ENCODE data around the gene SERINC4. TPM values are rescaled to one million over a fixed set of nuclear protein-coding genes. Genes with fewer than 3 reads are reported as not detected.
A peak's percentile ranks its signal among the peaks of the same experiment; 100 is the strongest.
"Not testable (repeated sequence)": the region's sequence is repeated elsewhere in the genome, so short reads cannot be mapped to it uniquely, and the experiment has no call there.

SERINC4 gene
- total and polyA plus RNA-seq, 9 of the 15 experiments (the other 6 are each of a cell fraction or from before 2014, with no cell fraction given): 0.14 to 0.86 (median 0.18) TPM; not detected in 2

- TF ChIP-seq ARID4B (CRISPR knock-in tag; IDR thresholded peaks at IDR 0.05) (peak; percentile 75), KAT7 (CRISPR knock-in tag; IDR thresholded peaks at IDR 0.05; ENCODE audit: borderline replicate concordance) (peak; percentile 29; the same call in 1 of the 2 replicates), FOXP4 (CRISPR knock-in tag; IDR thresholded peaks at IDR 0.05; ENCODE audit: borderline replicate concordance) (peak; percentile 40; the same call in 1 of the 2 replicates), SMAD4 (CRISPR knock-in tag; conservative IDR thresholded peaks at IDR 0.05) (peak; percentile 72; the same call in 1 of the 2 replicates), ETV6 (CRISPR knock-in tag; IDR thresholded peaks at IDR 0.05; ENCODE audit: borderline replicate concordance) (peak; percentile 59; the same call in 1 of the 2 replicates), NRF1 (conservative IDR thresholded peaks at IDR 0.05 in 1 of 2, IDR thresholded peaks at IDR 0.05 in 1 of 2) (peak; percentile 62 to 67), HNRNPLL (IDR thresholded peaks at IDR 0.05; ENCODE audit: low read depth, low read length, poor library complexity, severe bottlenecking) (peak; percentile 49), NFRKB (IDR thresholded peaks at IDR 0.05; ENCODE audit: low read depth) (peak; percentile 51; the same call in 1 of the 2 replicates), ZNF263 (CRISPR knock-in tag; IDR thresholded peaks at IDR 0.05; ENCODE audit: borderline replicate concordance) (peak; percentile 63; the same call in 1 of the 2 replicates), MAX (CRISPR knock-in tag; IDR thresholded peaks at IDR 0.05) (peak; percentile 90), ZFX (CRISPR knock-in tag; IDR thresholded peaks at IDR 0.05) (peak; percentile 94), ZBTB17 (CRISPR knock-in tag; IDR thresholded peaks at IDR 0.05) (peak; percentile 89; the same call in 1 of the 2 replicates), EP400 (IDR thresholded peaks at IDR 0.05) (peak; percentile 91), CGGBP1 (CRISPR knock-in tag; IDR thresholded peaks at IDR 0.05) (0 out of 2 replicates have a peak, but pooled peaks have one; percentile 29), ZBTB7A (IDR thresholded peaks at IDR 0.05; ENCODE audit: borderline replicate concordance, control insufficient read depth, low read depth, low read length) (peak; percentile 61; the same call in 1 of the 2 replicates), FOXP1 (CRISPR knock-in tag; IDR thresholded peaks at IDR 0.05) (peak; percentile 79), ESRRA (IDR thresholded peaks at IDR 0.05; ENCODE audit: borderline replicate concordance, low read depth) (0 out of 2 replicates have a peak, but pooled peaks have one; percentile 27), NR4A1 (CRISPR knock-in tag; IDR thresholded peaks at IDR 0.05) (peak; percentile 67; the same call in 1 of the 2 replicates)
- not testable (repeated sequence) for TF ChIP-seq ETV6 (IDR thresholded peaks at IDR 0.05; ENCODE audit: borderline replicate concordance in 1 of 2, low read depth in 2 of 2, low read length in 1 of 2); NR4A1 (tag; IDR thresholded peaks at IDR 0.05)
Measured at GRCh38 chr15:43746245-43746902, 53.6 kb downstream of the SERINC4 start, which contains the start of gene PDIA3 (continued).
